ENCODE results near the gene CASZ1.

CASZ1 gene

DNA sequence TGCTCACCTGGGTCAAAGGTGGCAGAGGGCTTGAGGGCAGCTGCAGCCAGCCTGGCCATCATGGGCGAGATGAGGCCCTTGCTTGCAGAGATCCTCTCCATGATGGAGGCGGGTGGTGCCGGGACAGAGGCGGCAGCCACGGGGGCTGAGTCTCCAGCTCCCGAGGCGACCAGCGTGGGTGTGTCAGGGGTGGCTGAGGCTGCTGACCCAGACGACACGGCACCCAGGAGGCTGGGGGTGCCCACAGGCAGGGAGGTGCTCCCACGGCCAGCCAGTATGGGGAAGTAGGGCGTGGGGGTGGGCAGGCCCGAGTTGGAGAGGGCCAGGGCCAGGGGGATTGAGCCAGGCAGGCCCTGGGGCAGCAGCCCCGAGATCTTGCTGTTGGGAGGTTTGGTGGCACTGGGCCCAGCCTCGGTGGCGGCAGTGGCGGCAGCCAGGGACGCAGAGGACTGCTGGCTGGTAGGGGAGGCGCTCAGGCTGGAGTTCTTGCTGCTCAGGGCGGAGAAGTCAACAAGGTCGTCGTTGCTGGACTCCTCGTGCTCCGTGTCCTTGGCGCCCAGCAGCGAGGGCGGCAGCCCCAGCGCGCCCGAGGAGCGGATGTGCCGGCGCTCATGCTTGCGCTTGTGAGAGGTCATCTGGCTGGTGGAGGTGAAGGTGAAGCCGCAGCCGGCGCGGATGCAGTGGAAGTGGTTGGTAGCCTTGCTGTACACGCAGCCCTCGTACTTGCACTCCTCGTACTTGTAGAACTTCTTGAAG lies 142.9 kb downstream of the CASZ1 start:
- no peak overlapping the region for H3K27ac ChIP-seq
- no peak overlapping the region for H2AFZ ChIP-seq (ENCODE audit: low read depth)
- no peaks in the 10 kb centered on the region for H4K20me1 ChIP-seq (ENCODE audit: insufficient read depth)
- H3K4me2 ChIP-seq: no peak overlapping the region
- TF ChIP-seq, protein P1, sequence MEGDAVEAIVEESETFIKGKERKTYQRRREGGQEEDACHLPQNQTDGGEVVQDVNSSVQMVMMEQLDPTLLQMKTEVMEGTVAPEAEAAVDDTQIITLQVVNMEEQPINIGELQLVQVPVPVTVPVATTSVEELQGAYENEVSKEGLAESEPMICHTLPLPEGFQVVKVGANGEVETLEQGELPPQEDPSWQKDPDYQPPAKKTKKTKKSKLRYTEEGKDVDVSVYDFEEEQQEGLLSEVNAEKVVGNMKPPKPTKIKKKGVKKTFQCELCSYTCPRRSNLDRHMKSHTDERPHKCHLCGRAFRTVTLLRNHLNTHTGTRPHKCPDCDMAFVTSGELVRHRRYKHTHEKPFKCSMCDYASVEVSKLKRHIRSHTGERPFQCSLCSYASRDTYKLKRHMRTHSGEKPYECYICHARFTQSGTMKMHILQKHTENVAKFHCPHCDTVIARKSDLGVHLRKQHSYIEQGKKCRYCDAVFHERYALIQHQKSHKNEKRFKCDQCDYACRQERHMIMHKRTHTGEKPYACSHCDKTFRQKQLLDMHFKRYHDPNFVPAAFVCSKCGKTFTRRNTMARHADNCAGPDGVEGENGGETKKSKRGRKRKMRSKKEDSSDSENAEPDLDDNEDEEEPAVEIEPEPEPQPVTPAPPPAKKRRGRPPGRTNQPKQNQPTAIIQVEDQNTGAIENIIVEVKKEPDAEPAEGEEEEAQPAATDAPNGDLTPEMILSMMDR (conservative IDR thresholded peaks at IDR 0.05; ENCODE audit: low read depth, low read length): no peak
- no peak overlapping the region for H3K9ac ChIP-seq
- no peaks in the 10 kb centered on the region for H3K79me2 ChIP-seq (ENCODE audit: insufficient read depth, low read depth)
- H3K27me3 ChIP-seq (ENCODE audit: insufficient read depth, low read depth): peaks cover 94% of the 10 kb centered on the region
- H3K4me3 ChIP-seq (IDR thresholded peaks at IDR 0.05; ENCODE audit: insufficient read depth, low read depth, low read length): no peak overlapping the region
- no peaks in the 10 kb centered on the region for H3K36me3 ChIP-seq (ENCODE audit: insufficient read depth)
- H3K4me1 ChIP-seq (ENCODE audit: low read depth, poor library complexity, severe bottlenecking): no peaks in the 10 kb centered on the region

DNA sequence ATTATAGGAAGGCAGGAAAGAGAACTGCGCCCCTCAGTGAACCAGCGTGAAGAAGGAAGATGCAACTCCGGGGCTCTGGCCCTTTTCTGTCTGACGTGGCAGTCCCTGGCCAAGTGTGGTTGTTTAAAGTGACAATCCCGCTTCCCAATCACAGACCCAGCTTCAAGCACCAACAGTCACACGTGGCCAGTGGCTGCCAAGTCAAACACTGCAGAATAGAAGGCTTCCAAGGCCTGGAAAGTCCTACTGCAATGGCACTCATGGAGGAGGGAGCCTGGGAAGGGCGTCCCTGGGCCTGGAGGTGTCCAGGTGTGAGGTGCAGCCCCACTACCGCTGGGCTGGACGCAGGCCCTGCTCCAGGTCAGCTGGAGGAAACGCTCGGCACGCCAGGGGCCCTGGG lies 143.8 kb downstream of the CASZ1 start:
- Histone ChIP-seq H3K79me2 (ENCODE audit: insufficient read depth, low read depth) (no peaks in the 10 kb centered on the region), H3K27me3 (ENCODE audit: insufficient read depth, low read depth) (peaks cover 94% of the 10 kb centered on the region), H3K36me3 (ENCODE audit: insufficient read depth) (no peaks in the 10 kb centered on the region), H3K4me2 (no peak overlapping the region), H3K4me1 (ENCODE audit: low read depth, poor library complexity, severe bottlenecking) (no peaks in the 10 kb centered on the region), H3K4me3 (IDR thresholded peaks at IDR 0.05; ENCODE audit: insufficient read depth, low read depth, low read length) (no peak overlapping the region), H3K27ac (no peak overlapping the region), H4K20me1 (ENCODE audit: insufficient read depth) (no peaks in the 10 kb centered on the region), H3K9ac (no peak overlapping the region), H2AFZ (ENCODE audit: low read depth) (no peak overlapping the region)
- TF ChIP-seq, protein P1 (conservative IDR thresholded peaks at IDR 0.05; ENCODE audit: low read depth, low read length): no peak

DNA sequence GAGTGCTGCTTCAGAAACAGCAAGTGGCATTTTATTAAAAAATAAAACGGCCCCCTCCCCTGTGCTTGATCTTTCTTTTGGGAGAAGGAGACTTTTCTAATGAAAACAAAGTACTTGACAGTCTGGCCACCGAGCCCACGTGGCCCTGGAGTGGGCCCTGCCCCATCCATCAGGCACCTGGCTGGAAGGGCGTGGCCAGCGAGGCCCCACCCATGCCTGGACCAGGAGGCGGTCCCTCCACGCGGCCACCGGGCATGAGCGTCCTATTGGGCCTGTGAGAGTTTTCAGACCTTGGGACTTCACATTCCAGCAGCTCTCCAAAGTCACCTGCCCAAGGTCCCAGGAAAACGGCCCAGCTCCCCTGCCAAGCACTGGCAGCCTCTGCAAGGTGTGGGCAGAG lies 144.7 kb downstream of the CASZ1 start:
- Histone ChIP-seq H3K4me1 (ENCODE audit: low read depth, poor library complexity, severe bottlenecking) (no peaks in the 10 kb centered on the region), H3K36me3 (ENCODE audit: insufficient read depth) (no peaks in the 10 kb centered on the region), H3K27ac (no peak overlapping the region)

DNA sequence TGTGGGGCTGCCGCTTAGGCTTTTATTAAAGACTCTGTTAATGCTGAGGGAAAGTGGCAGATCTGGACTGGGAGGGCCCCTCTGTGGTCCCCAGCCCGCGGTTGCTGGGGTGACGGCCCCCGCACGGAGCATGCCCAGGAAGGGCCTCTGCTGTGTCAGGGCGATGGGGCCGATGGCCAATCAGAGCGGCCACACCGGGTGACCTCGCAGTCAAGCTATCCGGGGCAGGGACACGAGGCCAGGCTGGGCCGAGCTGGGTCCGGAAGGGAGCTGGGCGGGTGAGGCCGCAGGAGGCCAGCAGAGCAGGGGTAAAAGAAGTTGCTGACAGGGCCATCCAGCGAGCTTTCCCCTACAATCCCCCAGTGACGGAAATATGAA lies 145.1 kb downstream of the CASZ1 start:
- peaks cover 91% of the 10 kb centered on the region for H3K27me3 ChIP-seq (ENCODE audit: insufficient read depth, low read depth)
- H4K20me1 ChIP-seq (ENCODE audit: insufficient read depth): no peaks in the 10 kb centered on the region
- no peak overlapping the region for H2AFZ ChIP-seq (ENCODE audit: low read depth)
- no peak overlapping the region for H3K4me2 ChIP-seq
- TF ChIP-seq, protein P1 (conservative IDR thresholded peaks at IDR 0.05; ENCODE audit: low read depth, low read length): no peak
- no peaks in the 10 kb centered on the region for H3K36me3 ChIP-seq (ENCODE audit: insufficient read depth)
- H3K27ac ChIP-seq: no peak overlapping the region
- no peaks in the 10 kb centered on the region for H3K4me1 ChIP-seq (ENCODE audit: low read depth, poor library complexity, severe bottlenecking)
- no peak overlapping the region for H3K9ac ChIP-seq
- H3K4me3 ChIP-seq (IDR thresholded peaks at IDR 0.05; ENCODE audit: insufficient read depth, low read depth, low read length): no peak overlapping the region
- no peaks in the 10 kb centered on the region for H3K79me2 ChIP-seq (ENCODE audit: insufficient read depth, low read depth)

More for the DNA sequence above, 144.7 kb downstream of the CASZ1 start:
- H3K79me2 ChIP-seq (ENCODE audit: insufficient read depth, low read depth): no peaks in the 10 kb centered on the region
- TF ChIP-seq, protein P1 (conservative IDR thresholded peaks at IDR 0.05; ENCODE audit: low read depth, low read length): no peak
- H3K4me2 ChIP-seq: no peak overlapping the region
- no peak overlapping the region for H3K9ac ChIP-seq
- H3K27me3 ChIP-seq (ENCODE audit: insufficient read depth, low read depth): peaks cover 93% of the 10 kb centered on the region
- H3K4me3 ChIP-seq (IDR thresholded peaks at IDR 0.05; ENCODE audit: insufficient read depth, low read depth, low read length): no peak overlapping the region
- H2AFZ ChIP-seq (ENCODE audit: low read depth): no peak overlapping the region
- H4K20me1 ChIP-seq (ENCODE audit: insufficient read depth): no peaks in the 10 kb centered on the region
